SJSA1 (cell line): ENCODE data around the gene ALDOA. TPM values are rescaled to one million over a fixed set of nuclear protein-coding genes. Genes with fewer than 3 reads are reported as not detected.

Source experiments
- DNase-seq, 2 experiments: peaks; one replicate each; pipeline ENCODE4 v3.0.0-alpha.2; 2015 to 2020; ENCODE audit warnings: low spot score in 2 of 2, low read depth in 1 of 2
- H3K27ac ChIP-seq: fragments of 250-450 bp; sonication (Bioruptor Pico); 2 replicates; pipeline ENCODE4 v1.5.1; 2020; ENCODE audit warnings: mild to moderate bottlenecking, moderate library complexity
- H3K27me3 ChIP-seq: fragments of 250-450 bp; sonication (Bioruptor Pico); replicated peaks from 2 replicates; pipeline ENCODE4 v1.5.1; 2020; ENCODE audit warnings: mild to moderate bottlenecking, moderate library complexity
- H3K36me3 ChIP-seq: fragments of 250-450 bp; sonication (Bioruptor Pico); 2 replicates; pipeline ENCODE4 v1.5.1; 2020; ENCODE audit warnings: mild to moderate bottlenecking
- H3K4me1 ChIP-seq: fragments of 250-450 bp; sonication (Bioruptor Pico); replicated peaks from 2 replicates; pipeline ENCODE4 v1.6.1; 2021; ENCODE audit warnings: mild to moderate bottlenecking
- H3K4me3 ChIP-seq: fragments of 250-450 bp; sonication (Bioruptor Pico); 2 replicates; pipeline ENCODE4 v1.5.1; 2020; ENCODE audit warnings: mild to moderate bottlenecking
- H3K9me3 ChIP-seq: fragments of 250-450 bp; sonication (Bioruptor Pico); replicated peaks from 2 replicates; pipeline ENCODE4 v1.5.1; 2020; ENCODE audit warnings: mild to moderate bottlenecking
- total RNA-seq: library from RNA; depleted of rRNA; stranded (reverse); fragments of >200 nt; shearing (Covaris generic); gene quantifications from 2 replicates; pipeline ENCODE4 v1.2.3, GENCODE V29; 2014

ALDOA gene
- total RNA-seq, 1 experiment from 2014 or later = 762 TPM

- Histone ChIP-seq H3K27ac (no peak overlapping the region), H3K9me3 (no peaks in the 10 kb centered on the region), H3K4me1 (no peaks in the 10 kb centered on the region; the same call in 1 of the 2 replicates), H3K27me3 (no peaks in the 10 kb centered on the region), H3K4me3 (no peak overlapping the region), H3K36me3 (peaks cover 58% of the 10 kb centered on the region)
- no peak for DNase-seq
These were observed 19.7 kb downstream of the ALDOA start for GRCh38 chr16:30085247-30085646.

- H3K36me3 ChIP-seq = peaks cover 52% of the 10 kb centered on the region
These were observed 20.3 kb downstream of the ALDOA start for GRCh38 chr16:30085820-30086219.

GRCh38 chr16:30086291-30087140 is 21.0 kb downstream of the ALDOA start:
- no peaks in the 10 kb centered on the region for H3K9me3 ChIP-seq
- peaks cover 45% of the 10 kb centered on the region for H3K36me3 ChIP-seq
- no peak for DNase-seq
- no peak overlapping the region for H3K4me3 ChIP-seq
- no peaks in the 10 kb centered on the region for H3K27me3 ChIP-seq
- H3K27ac ChIP-seq = no peak overlapping the region
- H3K4me1 ChIP-seq = peaks cover 2% of the 10 kb centered on the region

More at GRCh38 chr16:30085820-30086219, 20.3 kb downstream of the ALDOA start:
- DNase-seq = no peak
- Histone ChIP-seq H3K27ac (no peak overlapping the region), H3K9me3 (no peaks in the 10 kb centered on the region), H3K27me3 (no peaks in the 10 kb centered on the region), H3K4me3 (no peak overlapping the region), H3K4me1 (no peaks in the 10 kb centered on the region; the same call in 1 of the 2 replicates)

- Histone ChIP-seq H3K4me1 (peaks cover 8% of the 10 kb centered on the region), H3K4me3 (no peak overlapping the region), H3K9me3 (no peaks in the 10 kb centered on the region), H3K27ac (no peak overlapping the region), H3K27me3 (no peaks in the 10 kb centered on the region), H3K36me3 (peaks cover 38% of the 10 kb centered on the region)
- no peak for DNase-seq
These were observed 21.8 kb downstream of the ALDOA start for GRCh38 chr16:30087181-30087898.

GRCh38 chr16:30088237-30088831 is 22.8 kb downstream of the ALDOA start:
- Histone ChIP-seq H3K9me3 (no peaks in the 10 kb centered on the region), H3K4me3 (no peak overlapping the region), H3K4me1 (peaks cover 14% of the 10 kb centered on the region), H3K36me3 (peaks cover 28% of the 10 kb centered on the region), H3K27ac (no peak overlapping the region), H3K27me3 (no peaks in the 10 kb centered on the region)
- no peak for DNase-seq

GRCh38 chr16:30088832-30089624 is 23.5 kb downstream of the ALDOA start:
- no peaks in the 10 kb centered on the region for H3K27me3 ChIP-seq
- peaks cover 14% of the 10 kb centered on the region for H3K4me1 ChIP-seq
- H3K27ac ChIP-seq = no peak overlapping the region
- H3K36me3 ChIP-seq = peaks cover 21% of the 10 kb centered on the region
- DNase-seq = no peak
- H3K4me3 ChIP-seq = no peak overlapping the region
- no peaks in the 10 kb centered on the region for H3K9me3 ChIP-seq

- Histone ChIP-seq H3K9me3 (no peaks in the 10 kb centered on the region), H3K27ac (no peak overlapping the region), H3K4me3 (no peak overlapping the region), H3K36me3 (peaks cover 8% of the 10 kb centered on the region; the same call in 1 of the 2 replicates), H3K4me1 (peaks cover 17% of the 10 kb centered on the region), H3K27me3 (no peaks in the 10 kb centered on the region)
- no peak for DNase-seq
These were observed 25.2 kb downstream of the ALDOA start for GRCh38 chr16:30090610-30091331.

GRCh38 chr16:30091474-30092372 is 26.2 kb downstream of the ALDOA start, which contains the start of gene TBX6:
Gene TBX6 (minus strand): TSS chr16:30091924. CDS start chr16:30091193, 731 bp downstream.
- Histone ChIP-seq H3K27ac (no peak within 1 kb of the TSS; the same call in 1 of the 2 replicates), H3K27me3 (no peaks in the 10 kb centered on the region), H3K36me3 (0 out of 2 replicates have a peak, but pooled peaks cover 12% of the 10 kb centered on the region), H3K9me3 (peaks cover 5% of the 10 kb centered on the region), H3K4me1 (peaks cover 23% of the 10 kb centered on the region), H3K4me3 (peak within 1 kb of the TSS; percentile 37)
- peak; percentile 88 to 93 for DNase-seq

- H3K9me3 ChIP-seq = peaks cover 10% of the 10 kb centered on the region
- peak overlapping the region; percentile 37 for H3K4me3 ChIP-seq
- 0 out of 2 replicates have a peak, but pooled peaks cover 8% of the 10 kb centered on the region for H3K36me3 ChIP-seq
- no peak overlapping the region for H3K27ac ChIP-seq
- H3K27me3 ChIP-seq = no peaks in the 10 kb centered on the region
- peaks cover 23% of the 10 kb centered on the region for H3K4me1 ChIP-seq
- peak; percentile 53 to 65 for DNase-seq
These were observed 26.9 kb downstream of the ALDOA start for GRCh38 chr16:30092373-30093010.

GRCh38 chr16:30094541-30095165 is 29.1 kb downstream of the ALDOA start:
- DNase-seq = no peak
- Histone ChIP-seq H3K27me3 (no peaks in the 10 kb centered on the region), H3K27ac (no peak overlapping the region), H3K4me3 (no peak overlapping the region), H3K36me3 (0 out of 2 replicates have a peak, but pooled peaks cover 8% of the 10 kb centered on the region), H3K9me3 (peaks cover 15% of the 10 kb centered on the region), H3K4me1 (peaks cover 23% of the 10 kb centered on the region)
